ENCODE results near the gene LZTS3. TPM values are rescaled to one million over a fixed set of nuclear protein-coding genes. Genes with fewer than 3 reads are reported as not detected.

LZTS3 gene
- total RNA-seq, 1 experiment from 2014 or later: 32.6 TPM

DNA sequence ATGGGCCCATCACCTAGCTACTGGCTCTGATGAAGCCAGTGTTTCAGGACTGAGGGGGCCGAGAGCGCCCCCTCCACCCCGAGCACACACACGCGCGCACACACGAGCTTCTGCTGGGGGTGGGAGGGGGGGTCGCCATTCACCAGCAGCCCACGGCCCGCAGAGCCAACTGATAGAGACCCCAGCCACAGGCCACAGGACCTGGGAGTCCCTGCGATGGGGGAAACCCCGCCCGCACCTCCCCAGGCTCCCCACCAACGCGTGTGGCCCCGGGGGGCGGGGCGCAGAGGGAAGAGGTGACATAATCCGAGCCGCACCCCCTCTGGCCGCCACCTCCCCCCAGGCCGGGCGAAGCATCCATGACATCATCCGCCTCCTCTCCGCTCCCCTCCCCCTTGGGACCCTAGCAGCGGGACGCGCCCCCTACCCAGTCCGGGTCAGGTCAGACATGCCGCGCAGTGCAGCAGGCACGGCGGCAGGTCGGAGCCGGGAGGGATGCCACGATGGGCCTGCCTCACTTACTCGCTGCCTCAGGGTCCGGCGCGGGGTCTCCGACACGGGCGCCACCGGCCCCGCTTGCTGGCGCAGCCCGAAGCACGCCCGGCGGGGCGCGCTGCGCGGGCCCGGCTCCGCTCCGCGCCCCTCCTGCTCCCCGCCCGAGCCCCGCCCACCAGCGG is at the start of gene LZTS3 (continued):
- TF ChIP-seq NFE2L1 (CRISPR knock-in tag; IDR thresholded peaks at IDR 0.05) (0 out of 2 replicates have a peak, but pooled peaks have one; percentile 5), ZNF121 (CRISPR knock-in tag; IDR thresholded peaks at IDR 0.05) (peak; percentile 39; the same call in 1 of the 2 replicates), ESRRA (CRISPR knock-in tag; IDR thresholded peaks at IDR 0.05; ENCODE audit: borderline replicate concordance) (no peak), RELA (CRISPR knock-in tag; IDR thresholded peaks at IDR 0.05; ENCODE audit: borderline replicate concordance) (no peak), KAT7 (CRISPR knock-in tag; IDR thresholded peaks at IDR 0.05; ENCODE audit: borderline replicate concordance) (no peak; the same call in 1 of the 2 replicates), MXD4 (CRISPR knock-in tag; IDR thresholded peaks at IDR 0.05; ENCODE audit: borderline replicate concordance) (no peak), MYBL2 (CRISPR knock-in tag; IDR thresholded peaks at IDR 0.05) (no peak; the same call in 1 of the 2 replicates), ZNF423 (CRISPR knock-in tag; IDR thresholded peaks at IDR 0.05) (0 out of 2 replicates have a peak, but pooled peaks have one; percentile 14), TP53 (CRISPR knock-in tag; IDR thresholded peaks at IDR 0.05) (no peak)
- TF ChIP-seq, protein P1, sequence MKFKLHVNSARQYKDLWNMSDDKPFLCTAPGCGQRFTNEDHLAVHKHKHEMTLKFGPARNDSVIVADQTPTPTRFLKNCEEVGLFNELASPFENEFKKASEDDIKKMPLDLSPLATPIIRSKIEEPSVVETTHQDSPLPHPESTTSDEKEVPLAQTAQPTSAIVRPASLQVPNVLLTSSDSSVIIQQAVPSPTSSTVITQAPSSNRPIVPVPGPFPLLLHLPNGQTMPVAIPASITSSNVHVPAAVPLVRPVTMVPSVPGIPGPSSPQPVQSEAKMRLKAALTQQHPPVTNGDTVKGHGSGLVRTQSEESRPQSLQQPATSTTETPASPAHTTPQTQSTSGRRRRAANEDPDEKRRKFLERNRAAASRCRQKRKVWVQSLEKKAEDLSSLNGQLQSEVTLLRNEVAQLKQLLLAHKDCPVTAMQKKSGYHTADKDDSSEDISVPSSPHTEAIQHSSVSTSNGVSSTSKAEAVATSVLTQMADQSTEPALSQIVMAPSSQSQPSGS (CRISPR knock-in tag; IDR thresholded peaks at IDR 0.05; ENCODE audit: borderline replicate concordance, low read depth): peak; percentile 43; the same call in 1 of the 2 replicates
- TF ChIP-seq, protein P2, sequence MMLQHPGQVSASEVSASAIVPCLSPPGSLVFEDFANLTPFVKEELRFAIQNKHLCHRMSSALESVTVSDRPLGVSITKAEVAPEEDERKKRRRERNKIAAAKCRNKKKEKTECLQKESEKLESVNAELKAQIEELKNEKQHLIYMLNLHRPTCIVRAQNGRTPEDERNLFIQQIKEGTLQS (CRISPR knock-in tag; conservative IDR thresholded peaks at IDR 0.05): peak; percentile 70; the same call in 1 of the 2 replicates
- TF ChIP-seq, protein P3, sequence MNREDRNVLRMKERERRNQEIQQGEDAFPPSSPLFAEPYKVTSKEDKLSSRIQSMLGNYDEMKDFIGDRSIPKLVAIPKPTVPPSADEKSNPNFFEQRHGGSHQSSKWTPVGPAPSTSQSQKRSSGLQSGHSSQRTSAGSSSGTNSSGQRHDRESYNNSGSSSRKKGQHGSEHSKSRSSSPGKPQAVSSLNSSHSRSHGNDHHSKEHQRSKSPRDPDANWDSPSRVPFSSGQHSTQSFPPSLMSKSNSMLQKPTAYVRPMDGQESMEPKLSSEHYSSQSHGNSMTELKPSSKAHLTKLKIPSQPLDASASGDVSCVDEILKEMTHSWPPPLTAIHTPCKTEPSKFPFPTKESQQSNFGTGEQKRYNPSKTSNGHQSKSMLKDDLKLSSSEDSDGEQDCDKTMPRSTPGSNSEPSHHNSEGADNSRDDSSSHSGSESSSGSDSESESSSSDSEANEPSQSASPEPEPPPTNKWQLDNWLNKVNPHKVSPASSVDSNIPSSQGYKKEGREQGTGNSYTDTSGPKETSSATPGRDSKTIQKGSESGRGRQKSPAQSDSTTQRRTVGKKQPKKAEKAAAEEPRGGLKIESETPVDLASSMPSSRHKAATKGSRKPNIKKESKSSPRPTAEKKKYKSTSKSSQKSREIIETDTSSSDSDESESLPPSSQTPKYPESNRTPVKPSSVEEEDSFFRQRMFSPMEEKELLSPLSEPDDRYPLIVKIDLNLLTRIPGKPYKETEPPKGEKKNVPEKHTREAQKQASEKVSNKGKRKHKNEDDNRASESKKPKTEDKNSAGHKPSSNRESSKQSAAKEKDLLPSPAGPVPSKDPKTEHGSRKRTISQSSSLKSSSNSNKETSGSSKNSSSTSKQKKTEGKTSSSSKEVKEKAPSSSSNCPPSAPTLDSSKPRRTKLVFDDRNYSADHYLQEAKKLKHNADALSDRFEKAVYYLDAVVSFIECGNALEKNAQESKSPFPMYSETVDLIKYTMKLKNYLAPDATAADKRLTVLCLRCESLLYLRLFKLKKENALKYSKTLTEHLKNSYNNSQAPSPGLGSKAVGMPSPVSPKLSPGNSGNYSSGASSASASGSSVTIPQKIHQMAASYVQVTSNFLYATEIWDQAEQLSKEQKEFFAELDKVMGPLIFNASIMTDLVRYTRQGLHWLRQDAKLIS (CRISPR knock-in tag; IDR thresholded peaks at IDR 0.05; ENCODE audit: borderline replicate concordance): no peak
- TF ChIP-seq, protein P4, sequence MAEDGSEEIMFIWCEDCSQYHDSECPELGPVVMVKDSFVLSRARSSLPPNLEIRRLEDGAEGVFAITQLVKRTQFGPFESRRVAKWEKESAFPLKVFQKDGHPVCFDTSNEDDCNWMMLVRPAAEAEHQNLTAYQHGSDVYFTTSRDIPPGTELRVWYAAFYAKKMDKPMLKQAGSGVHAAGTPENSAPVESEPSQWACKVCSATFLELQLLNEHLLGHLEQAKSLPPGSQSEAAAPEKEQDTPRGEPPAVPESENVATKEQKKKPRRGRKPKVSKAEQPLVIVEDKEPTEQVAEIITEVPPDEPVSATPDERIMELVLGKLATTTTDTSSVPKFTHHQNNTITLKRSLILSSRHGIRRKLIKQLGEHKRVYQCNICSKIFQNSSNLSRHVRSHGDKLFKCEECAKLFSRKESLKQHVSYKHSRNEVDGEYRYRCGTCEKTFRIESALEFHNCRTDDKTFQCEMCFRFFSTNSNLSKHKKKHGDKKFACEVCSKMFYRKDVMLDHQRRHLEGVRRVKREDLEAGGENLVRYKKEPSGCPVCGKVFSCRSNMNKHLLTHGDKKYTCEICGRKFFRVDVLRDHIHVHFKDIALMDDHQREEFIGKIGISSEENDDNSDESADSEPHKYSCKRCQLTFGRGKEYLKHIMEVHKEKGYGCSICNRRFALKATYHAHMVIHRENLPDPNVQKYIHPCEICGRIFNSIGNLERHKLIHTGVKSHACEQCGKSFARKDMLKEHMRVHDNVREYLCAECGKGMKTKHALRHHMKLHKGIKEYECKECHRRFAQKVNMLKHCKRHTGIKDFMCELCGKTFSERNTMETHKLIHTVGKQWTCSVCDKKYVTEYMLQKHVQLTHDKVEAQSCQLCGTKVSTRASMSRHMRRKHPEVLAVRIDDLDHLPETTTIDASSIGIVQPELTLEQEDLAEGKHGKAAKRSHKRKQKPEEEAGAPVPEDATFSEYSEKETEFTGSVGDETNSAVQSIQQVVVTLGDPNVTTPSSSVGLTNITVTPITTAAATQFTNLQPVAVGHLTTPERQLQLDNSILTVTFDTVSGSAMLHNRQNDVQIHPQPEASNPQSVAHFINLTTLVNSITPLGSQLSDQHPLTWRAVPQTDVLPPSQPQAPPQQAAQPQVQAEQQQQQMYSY (CRISPR knock-in tag; IDR thresholded peaks at IDR 0.05): no peak
- TF ChIP-seq, protein P5, sequence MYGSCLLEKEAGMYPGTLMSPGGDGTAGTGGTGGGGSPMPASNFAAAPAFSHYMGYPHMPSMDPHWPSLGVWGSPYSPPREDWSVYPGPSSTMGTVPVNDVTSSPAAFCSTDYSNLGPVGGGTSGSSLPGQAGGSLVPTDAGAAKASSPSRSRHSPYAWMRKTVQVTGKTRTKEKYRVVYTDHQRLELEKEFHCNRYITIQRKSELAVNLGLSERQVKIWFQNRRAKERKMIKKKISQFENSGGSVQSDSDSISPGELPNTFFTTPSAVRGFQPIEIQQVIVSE (CRISPR knock-in tag; IDR thresholded peaks at IDR 0.05; ENCODE audit: borderline replicate concordance): no peak
- TF ChIP-seq, protein P6, sequence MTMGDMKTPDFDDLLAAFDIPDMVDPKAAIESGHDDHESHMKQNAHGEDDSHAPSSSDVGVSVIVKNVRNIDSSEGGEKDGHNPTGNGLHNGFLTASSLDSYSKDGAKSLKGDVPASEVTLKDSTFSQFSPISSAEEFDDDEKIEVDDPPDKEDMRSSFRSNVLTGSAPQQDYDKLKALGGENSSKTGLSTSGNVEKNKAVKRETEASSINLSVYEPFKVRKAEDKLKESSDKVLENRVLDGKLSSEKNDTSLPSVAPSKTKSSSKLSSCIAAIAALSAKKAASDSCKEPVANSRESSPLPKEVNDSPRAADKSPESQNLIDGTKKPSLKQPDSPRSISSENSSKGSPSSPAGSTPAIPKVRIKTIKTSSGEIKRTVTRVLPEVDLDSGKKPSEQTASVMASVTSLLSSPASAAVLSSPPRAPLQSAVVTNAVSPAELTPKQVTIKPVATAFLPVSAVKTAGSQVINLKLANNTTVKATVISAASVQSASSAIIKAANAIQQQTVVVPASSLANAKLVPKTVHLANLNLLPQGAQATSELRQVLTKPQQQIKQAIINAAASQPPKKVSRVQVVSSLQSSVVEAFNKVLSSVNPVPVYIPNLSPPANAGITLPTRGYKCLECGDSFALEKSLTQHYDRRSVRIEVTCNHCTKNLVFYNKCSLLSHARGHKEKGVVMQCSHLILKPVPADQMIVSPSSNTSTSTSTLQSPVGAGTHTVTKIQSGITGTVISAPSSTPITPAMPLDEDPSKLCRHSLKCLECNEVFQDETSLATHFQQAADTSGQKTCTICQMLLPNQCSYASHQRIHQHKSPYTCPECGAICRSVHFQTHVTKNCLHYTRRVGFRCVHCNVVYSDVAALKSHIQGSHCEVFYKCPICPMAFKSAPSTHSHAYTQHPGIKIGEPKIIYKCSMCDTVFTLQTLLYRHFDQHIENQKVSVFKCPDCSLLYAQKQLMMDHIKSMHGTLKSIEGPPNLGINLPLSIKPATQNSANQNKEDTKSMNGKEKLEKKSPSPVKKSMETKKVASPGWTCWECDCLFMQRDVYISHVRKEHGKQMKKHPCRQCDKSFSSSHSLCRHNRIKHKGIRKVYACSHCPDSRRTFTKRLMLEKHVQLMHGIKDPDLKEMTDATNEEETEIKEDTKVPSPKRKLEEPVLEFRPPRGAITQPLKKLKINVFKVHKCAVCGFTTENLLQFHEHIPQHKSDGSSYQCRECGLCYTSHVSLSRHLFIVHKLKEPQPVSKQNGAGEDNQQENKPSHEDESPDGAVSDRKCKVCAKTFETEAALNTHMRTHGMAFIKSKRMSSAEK (CRISPR knock-in tag; IDR thresholded peaks at IDR 0.05; ENCODE audit: borderline replicate concordance): no peak
- TF ChIP-seq, protein P7, sequence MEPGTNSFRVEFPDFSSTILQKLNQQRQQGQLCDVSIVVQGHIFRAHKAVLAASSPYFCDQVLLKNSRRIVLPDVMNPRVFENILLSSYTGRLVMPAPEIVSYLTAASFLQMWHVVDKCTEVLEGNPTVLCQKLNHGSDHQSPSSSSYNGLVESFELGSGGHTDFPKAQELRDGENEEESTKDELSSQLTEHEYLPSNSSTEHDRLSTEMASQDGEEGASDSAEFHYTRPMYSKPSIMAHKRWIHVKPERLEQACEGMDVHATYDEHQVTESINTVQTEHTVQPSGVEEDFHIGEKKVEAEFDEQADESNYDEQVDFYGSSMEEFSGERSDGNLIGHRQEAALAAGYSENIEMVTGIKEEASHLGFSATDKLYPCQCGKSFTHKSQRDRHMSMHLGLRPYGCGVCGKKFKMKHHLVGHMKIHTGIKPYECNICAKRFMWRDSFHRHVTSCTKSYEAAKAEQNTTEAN (CRISPR knock-in tag; IDR thresholded peaks at IDR 0.05): no peak
- TF ChIP-seq, protein P8, sequence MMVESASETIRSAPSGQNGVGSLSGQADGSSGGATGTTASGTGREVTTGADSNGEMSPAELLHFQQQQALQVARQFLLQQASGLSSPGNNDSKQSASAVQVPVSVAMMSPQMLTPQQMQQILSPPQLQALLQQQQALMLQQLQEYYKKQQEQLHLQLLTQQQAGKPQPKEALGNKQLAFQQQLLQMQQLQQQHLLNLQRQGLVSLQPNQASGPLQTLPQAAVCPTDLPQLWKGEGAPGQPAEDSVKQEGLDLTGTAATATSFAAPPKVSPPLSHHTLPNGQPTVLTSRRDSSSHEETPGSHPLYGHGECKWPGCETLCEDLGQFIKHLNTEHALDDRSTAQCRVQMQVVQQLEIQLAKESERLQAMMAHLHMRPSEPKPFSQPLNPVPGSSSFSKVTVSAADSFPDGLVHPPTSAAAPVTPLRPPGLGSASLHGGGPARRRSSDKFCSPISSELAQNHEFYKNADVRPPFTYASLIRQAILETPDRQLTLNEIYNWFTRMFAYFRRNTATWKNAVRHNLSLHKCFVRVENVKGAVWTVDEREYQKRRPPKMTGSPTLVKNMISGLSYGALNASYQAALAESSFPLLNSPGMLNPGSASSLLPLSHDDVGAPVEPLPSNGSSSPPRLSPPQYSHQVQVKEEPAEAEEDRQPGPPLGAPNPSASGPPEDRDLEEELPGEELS (CRISPR knock-in tag; IDR thresholded peaks at IDR 0.05): no peak
- TF ChIP-seq, protein P9, sequence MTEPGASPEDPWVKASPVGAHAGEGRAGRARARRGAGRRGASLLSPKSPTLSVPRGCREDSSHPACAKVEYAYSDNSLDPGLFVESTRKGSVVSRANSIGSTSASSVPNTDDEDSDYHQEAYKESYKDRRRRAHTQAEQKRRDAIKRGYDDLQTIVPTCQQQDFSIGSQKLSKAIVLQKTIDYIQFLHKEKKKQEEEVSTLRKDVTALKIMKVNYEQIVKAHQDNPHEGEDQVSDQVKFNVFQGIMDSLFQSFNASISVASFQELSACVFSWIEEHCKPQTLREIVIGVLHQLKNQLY (CRISPR knock-in tag; IDR thresholded peaks at IDR 0.05): no peak

Data from WTC11 (cell line).